ENCODE results near the gene DHX16. TPM values are rescaled to one million over a fixed set of nuclear protein-coding genes. Genes with fewer than 3 reads are reported as not detected.

Gene DHX16
- total RNA-seq, 1 donor from 2014 or later = 28.4 TPM

DNA sequence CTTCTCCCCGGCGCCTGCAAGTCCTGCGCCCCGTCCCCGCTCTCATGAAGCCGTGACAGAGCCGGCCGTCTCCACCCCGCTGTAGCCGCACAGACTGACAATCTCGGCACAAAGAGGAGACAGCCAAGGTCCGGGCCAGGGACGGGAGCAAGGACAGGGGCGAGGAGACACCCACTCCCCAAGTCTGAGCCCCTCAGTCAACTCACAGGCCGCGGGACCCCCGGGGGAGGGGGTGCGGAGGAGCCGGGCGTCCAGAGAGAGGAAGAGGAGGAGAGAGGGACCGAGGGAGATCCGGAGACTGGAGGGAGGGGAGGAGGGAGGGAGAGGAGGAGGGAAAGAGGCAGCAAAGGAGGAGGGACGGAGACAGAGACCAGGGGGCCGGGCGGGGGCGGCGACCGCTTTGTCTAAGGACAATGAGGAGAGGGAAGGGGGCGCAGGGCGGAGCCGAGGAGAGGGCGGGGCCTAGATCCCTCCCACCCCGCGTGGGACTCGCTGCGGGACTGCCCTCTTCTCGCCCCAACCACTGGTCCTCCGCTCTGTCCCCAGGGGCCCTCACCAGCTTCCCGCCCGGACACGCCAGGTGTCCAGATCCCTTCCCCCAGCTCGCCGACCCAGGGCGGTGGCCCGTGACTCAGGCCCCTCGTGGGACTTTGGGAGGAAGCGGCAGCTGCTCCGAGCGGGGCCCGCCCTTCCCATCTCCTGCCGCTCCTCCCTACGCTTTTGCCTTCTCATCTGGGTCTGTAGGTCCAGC is 14.3 kb upstream of the DHX16 start:
- peak overlapping the region; percentile 89 for H3K27ac ChIP-seq
- H3K9me3 ChIP-seq = no peaks in the 10 kb centered on the region
- intact Hi-C loops (cut with DNase I) = no loop called here
- DNase-seq = peak; percentile 94
- TF ChIP-seq, protein P1, sequence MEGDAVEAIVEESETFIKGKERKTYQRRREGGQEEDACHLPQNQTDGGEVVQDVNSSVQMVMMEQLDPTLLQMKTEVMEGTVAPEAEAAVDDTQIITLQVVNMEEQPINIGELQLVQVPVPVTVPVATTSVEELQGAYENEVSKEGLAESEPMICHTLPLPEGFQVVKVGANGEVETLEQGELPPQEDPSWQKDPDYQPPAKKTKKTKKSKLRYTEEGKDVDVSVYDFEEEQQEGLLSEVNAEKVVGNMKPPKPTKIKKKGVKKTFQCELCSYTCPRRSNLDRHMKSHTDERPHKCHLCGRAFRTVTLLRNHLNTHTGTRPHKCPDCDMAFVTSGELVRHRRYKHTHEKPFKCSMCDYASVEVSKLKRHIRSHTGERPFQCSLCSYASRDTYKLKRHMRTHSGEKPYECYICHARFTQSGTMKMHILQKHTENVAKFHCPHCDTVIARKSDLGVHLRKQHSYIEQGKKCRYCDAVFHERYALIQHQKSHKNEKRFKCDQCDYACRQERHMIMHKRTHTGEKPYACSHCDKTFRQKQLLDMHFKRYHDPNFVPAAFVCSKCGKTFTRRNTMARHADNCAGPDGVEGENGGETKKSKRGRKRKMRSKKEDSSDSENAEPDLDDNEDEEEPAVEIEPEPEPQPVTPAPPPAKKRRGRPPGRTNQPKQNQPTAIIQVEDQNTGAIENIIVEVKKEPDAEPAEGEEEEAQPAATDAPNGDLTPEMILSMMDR (IDR thresholded peaks at IDR 0.05) = no peak
- H3K4me3 ChIP-seq = peak overlapping the region; percentile 81
- H3K4me1 ChIP-seq = peaks cover 54% of the 10 kb centered on the region
- H3K36me3 ChIP-seq = no peaks in the 10 kb centered on the region
- no peaks in the 10 kb centered on the region for H3K27me3 ChIP-seq (ENCODE audit: low read depth)
- peak; percentile 65 to 75 for ATAC-seq

DNA sequence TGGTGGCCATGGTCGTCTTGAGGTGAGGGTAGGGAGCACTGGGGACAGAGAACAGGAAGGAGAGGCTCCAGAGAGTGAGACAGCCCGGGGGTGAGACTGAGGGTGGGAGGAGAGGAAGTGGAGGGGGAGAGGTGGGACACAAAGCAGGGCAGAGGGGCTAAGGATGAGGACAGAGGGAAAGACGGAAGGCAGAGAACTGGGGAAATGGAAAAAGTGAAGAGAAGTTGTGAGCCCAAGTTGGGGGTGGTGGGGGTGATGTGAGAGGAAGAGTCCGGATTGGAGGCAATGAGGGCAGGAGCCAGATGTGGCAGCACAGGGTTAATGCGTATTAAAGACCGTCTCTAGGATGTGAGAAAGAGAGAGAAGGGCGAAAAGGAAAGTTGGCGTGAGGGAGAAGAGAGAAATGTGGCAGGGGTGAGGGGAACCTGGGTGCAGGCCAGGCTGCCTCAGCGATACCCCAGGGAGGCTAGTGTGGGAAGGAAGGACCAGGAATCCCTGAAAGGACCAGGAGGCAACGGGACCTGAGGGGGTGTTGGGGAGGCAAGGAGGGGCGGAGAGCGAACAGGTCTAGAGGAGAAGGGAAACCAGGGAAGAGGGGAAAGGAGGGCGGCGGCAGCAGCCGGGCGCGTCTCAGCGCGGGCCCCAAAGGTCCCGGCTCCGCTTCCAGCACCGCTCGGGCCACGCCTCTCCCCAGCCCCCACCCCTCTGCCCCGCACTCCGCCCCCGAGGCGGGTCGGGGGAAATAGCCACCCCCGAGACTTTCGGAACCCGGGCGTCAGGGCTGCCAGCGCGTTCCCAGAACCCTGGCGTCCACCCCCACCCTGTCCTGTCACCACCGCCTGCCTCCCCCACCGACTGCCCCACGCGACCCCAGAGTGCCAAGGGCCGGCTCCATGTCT is 13.5 kb upstream of the DHX16 start, which contains the start of gene PPP1R18:
PPP1R18 (minus strand) TSS at position 637 of the 899 bp plus-strand sequence; CDS start at position 10, 627 bp downstream.
- Histone ChIP-seq H3K4me3 (peak within 1 kb of the TSS; percentile 81), H3K27ac (peak within 1 kb of the TSS; percentile 89), H3K9me3 (no peaks in the 10 kb centered on the region), H3K4me1 (peaks cover 58% of the 10 kb centered on the region), H3K27me3 (ENCODE audit: low read depth) (no peaks in the 10 kb centered on the region), H3K36me3 (no peaks in the 10 kb centered on the region)
- intact Hi-C loops (cut with DNase I) = no loop called here
- DNase-seq = peak; percentile 85
- peak; percentile 68 to 73 for ATAC-seq
- TF ChIP-seq, protein P1 (IDR thresholded peaks at IDR 0.05) = no peak

DNA sequence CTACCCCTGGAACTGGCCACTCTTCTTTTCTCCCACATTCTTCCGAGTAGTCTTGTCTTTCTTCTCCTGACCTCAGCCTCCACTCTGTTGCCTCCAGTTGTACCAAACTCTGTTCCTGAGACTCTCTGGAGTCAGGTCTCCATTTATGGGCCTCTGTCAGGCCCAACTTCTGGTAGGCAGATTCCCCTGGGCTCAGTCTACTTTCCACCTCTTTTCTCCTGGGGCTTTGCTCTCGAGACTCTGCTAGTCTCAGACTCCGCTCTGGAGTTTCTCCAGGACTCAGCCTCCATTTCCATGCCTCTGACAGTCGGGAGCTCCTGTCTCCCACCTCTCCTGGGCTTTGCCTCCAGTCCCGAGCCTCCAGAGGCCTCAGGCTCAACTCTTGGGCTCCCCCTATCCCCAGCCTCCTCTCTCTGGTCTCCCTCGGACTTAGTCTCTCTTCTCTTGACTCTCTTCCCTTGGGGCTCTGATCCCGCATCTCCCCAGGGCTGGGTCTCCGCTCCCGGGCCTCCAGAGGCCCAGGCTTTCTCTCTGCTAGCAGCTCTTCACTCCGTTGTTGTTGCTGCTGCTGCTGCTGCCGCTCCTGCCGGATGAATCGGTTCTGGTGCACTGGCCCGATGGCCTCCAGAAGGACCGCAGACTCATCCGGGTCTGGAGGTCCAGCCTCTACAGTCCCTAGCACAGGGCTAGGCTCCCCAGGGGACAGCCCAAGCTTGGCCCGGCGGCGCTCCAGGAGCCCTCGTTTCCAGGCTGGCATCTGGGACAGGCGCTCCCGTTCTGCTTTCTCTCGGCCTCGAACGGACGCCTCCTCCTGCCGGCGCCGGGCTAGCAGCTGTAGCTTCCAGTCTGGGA is 12.6 kb upstream of the DHX16 start:
- Histone ChIP-seq H3K4me1 (peaks cover 62% of the 10 kb centered on the region), H3K27me3 (ENCODE audit: low read depth) (no peaks in the 10 kb centered on the region)
- intact Hi-C loops (cut with DNase I) = no loop called here

DNA sequence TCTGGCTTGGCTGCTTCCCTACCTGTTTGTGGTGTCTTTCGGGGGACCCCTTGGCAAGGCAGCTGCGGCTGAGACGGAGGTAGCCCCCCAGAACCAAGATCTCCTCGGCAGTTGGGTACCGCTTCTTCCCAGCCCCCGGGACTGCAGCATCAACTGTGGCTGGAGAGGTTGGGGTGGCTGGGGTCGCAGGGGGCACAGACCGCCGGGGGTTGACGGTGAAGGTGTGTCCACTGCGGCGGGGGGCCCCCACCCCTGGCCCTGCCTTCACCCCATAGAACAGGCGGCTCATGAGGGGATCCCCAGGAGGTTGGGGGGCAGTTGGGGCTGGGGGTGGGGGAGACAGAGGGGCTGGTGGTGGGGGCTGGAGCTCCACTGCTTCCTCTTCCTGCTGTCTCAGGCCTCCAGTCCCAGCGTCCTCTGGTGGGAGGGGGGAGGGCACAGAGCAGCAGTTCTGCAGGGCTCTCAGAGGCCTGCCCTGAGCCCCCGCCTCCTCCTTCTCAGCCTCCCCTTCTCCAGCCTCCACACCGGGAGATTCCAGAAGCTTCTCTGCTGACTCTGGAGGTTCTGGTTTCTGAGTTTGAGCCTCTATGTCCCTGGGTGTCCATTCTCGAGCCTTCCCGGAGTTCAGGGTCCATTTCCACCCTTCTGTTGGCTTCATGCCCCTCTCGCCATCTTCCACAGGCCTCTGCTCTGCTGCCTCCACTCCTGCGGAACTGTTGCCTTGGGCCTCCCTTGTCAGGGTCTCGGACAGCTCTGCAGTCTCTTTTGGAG is 11.8 kb upstream of the DHX16 start:
- peaks cover 13% of the 10 kb centered on the region for H3K36me3 ChIP-seq
- intact Hi-C loops (cut with DNase I) = no loop called here
- peak overlapping the region; percentile 89 for H3K27ac ChIP-seq
- H3K27me3 ChIP-seq (ENCODE audit: low read depth) = no peaks in the 10 kb centered on the region
- no peaks in the 10 kb centered on the region for H3K9me3 ChIP-seq
- ATAC-seq (no peak), DNase-seq (peak; percentile 80)
- H3K4me3 ChIP-seq = peak overlapping the region; percentile 81
- H3K4me1 ChIP-seq = peaks cover 62% of the 10 kb centered on the region
- TF ChIP-seq, protein P1 (IDR thresholded peaks at IDR 0.05) = no peak

More for the DNA sequence above, 12.6 kb upstream of the DHX16 start:
- no peak for DNase-seq
- TF ChIP-seq, protein P1 (IDR thresholded peaks at IDR 0.05) = no peak
- ATAC-seq = no peak
- peaks cover 5% of the 10 kb centered on the region for H3K36me3 ChIP-seq
- H3K9me3 ChIP-seq = no peaks in the 10 kb centered on the region
- peak overlapping the region; percentile 81 for H3K4me3 ChIP-seq
- peak overlapping the region; percentile 89 for H3K27ac ChIP-seq

Data from lower lobe of right lung (tissue), 2 donors.